GM21723 (cell line): ENCODE measurements around the gene PSMG4.

Experiments
- ATAC-seq: cut with Tn5 transposase; IDR thresholded peaks from one replicate; pipeline ENCODE4 v1.9.1; 2021; ENCODE audit warnings: mild to moderate bottlenecking, moderate library complexity; ENCODE audit not compliant: unreplicated experiment

Gene PSMG4

DNA sequence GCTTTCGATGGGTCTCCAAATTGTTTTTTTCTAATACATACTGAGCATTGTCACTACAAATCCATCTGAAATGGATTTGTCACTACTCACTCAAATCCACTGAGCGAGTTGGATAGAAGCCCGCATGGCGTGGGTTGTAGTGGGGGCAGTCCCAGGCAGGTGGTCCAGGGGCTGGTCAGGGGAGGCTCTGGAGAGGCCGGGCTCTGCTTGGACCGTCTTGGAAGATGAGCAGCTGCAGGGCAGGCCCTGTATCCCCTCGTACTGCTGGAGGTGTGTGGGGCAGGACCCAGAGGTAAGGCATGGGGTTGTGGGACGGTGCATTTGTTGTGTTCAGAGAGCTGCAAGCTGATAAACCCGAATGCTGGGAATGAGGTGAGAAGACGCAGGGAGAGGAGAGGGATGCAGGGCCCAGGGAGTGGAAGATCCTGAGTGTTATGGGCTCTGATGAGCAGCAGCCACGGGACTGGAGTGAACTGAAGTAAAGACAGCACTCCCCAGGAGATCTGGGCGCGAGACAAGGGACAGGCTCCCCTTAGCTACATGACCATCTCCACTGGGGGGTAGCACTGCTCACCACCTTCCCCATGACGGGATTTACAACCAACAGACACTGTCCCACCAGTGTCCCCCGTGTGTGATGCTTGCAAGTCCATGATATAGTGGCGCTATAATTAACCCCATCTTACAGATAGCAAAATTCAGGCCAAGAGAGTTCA, 45.9 kb downstream of the PSMG4 start:
- ATAC-seq: no peak

GRCh38 chr6:3305216-3305565, 46.4 kb downstream of the PSMG4 start:
- no peak for ATAC-seq

- no peak for ATAC-seq
Measured at GRCh38 chr6:3305831-3306230, 47.1 kb downstream of the PSMG4 start.

DNA sequence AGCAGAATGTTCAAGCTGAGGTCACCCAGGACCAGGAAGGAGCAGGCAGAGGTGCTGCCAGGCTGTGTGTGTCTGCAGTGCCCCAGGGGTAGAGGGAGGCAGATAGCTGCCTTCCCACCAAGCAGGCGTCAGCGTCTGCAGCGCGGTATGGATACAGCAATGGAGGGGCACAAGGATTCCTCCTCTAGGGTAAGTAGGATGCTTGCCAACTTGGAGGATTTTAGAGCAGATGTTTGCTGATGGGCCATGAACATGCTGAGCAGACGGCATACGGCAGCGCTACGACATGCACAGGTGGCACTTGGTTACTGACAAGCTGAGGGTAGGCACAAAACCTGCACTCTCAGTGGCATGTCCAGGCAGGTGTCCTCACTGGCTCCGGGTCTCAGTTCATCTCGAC, 48.1 kb downstream of the PSMG4 start:
- ATAC-seq: no peak

DNA sequence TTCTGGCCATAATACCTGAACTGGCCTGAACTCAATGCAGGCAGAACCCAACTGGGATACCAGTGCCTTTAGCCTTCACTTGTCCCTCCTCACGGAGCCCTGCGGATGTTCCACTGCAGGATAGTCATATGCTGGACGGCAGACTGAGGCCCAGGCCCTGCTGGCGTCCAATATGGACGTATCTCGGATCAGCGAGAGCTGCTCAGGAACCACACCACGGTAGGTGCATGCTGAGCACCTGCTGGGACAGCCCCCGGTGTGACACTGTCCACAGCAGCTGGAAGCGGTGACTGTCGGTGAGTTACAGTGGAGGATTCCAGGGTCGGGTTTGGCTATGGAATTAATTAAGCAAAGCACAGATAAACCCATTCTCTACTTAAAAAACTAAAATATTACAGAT, 48.7 kb downstream of the PSMG4 start:
- ATAC-seq: no peak

DNA sequence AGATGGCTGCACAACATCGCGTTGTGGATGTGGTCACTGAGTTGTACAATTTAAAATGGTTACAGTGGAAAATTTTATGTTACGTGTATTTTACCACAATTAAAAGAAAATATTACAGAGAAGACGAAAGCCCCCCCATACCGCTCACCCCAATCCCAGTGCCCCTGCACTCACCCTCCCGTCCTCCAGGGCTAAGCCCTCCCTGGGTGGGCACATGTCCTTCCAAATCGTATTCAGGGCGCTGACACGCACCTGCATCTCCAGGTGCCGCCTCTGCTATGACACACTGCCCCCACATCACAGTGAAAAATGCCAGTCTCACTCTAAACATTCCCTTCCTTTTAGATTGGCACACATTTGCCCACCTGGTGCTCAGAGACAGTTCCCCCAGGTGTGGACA, 49.4 kb downstream of the PSMG4 start:
- ATAC-seq: no peak

GRCh38 chr6:3309391-3310050, 50.8 kb downstream of the PSMG4 start:
- ATAC-seq: no peak

DNA sequence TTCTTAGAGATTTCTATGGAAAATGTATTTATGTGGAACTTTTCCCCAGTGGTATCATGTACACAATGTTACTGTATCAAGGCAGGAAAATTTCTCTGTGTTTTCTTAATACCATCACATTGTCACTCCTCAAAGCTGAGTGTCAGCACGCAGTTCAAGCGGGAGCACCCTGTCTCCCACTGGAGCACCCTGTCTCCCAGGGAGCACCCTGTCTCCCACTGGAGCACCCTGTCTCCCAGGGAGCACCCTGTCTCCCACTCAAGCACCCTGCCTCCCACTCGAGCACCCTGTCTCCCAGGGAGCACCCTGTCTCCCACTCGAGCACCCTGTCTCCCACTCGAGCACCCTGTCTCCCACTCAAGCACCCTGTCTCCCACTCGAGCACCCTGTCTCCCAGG, 51.3 kb downstream of the PSMG4 start:
- no peak for ATAC-seq

DNA sequence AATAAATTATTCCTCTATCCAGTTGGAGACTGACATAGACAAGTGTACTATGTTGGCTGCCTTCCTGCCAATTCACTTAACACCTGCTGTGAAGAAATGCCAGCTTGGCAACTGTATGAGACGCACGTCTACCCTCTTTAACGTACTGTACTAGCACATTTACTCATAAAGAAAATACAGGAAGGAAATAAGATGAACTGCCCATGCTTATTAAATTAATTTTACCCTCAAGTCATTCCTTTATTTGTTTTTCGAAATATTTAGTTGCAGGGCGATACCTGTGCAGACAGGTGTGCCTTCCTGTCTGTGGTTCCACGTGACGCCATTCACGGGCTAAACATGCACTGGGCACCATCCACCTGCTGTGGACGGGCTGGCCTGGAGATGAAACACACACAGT, 52.0 kb downstream of the PSMG4 start:
- no peak for ATAC-seq

DNA sequence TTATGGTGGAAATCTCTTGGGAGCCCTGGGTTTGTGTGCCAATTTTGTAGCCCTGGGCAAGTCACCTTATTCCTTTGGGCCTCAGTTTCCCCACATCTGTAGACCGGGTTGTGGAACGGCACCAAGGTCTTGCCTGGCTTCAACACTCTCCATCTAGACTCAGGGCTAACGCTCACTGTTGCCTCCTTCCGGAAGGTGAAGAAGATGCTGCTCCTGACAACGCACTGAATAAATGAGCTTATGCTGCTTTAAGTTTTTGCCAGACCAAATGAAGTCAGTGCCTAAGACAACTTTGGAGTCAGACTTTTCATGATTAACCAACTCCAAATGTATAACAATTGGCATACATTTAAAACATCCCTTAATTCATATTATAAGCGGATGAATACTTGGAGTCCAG, 53.1 kb downstream of the PSMG4 start:
- ATAC-seq: no peak

- no peak for ATAC-seq
Measured at GRCh38 chr6:3312604-3313231, 54.0 kb downstream of the PSMG4 start.

- no peak for ATAC-seq
Measured at GRCh38 chr6:3314176-3314575, 55.4 kb downstream of the PSMG4 start.

- no peak for ATAC-seq
Measured at GRCh38 chr6:3314621-3315467, 56.1 kb downstream of the PSMG4 start.

DNA sequence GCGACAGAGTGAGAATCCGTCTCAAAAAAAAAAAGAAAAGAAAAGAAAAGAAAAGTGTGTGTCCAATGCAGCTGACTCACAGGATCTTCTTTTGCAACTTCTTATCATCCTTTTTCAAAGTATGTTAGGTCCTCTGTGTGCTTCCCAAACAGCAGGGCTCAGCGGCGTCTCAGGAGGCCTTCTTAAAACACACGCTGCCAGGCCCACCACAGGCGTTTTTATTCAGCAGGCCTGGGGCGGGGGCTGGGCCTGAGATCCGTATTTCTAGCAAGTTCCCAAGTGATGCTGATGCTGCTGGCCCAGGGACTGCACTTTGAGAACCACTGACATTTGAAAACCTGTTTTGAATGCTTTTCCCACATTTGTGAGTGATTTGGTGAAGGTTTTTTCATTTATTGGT, 57.1 kb downstream of the PSMG4 start:
- ATAC-seq: no peak

- ATAC-seq: no peak
Measured at GRCh38 chr6:3316331-3316730, 57.6 kb downstream of the PSMG4 start.

DNA sequence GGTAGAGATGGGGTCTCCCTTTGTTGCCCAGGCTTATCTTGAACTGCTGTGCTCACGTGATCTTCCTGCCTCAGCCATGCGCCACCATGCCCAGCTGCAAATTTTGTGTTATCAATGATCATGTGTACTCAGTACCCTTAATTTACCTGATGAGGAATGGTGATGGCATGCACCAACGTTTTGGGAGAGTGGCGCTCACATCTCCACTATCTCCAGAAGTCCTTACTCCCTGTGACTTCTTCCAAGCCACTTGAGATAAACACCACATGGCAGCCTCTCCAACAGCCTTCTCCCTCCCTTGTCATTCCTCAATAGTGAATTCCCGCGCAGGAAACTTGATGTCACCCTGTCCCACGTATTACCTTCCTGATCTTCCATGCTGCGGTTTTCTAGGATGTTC, 58.1 kb downstream of the PSMG4 start:
- no peak for ATAC-seq
